NCI-H510A treated with DMSO at 0.1 percent for 48 hours (cell line): ENCODE results near the gene SRP68.
"Not testable (repeated sequence)": the region's sequence is repeated elsewhere in the genome, so short reads cannot be mapped to it uniquely, and the experiment has no call there.

Experiments used
- DNase-seq: peaks from one replicate; lab custom pipeline; 2025; lab: John Stamatoyannopoulos, UW

Gene SRP68

DNA sequence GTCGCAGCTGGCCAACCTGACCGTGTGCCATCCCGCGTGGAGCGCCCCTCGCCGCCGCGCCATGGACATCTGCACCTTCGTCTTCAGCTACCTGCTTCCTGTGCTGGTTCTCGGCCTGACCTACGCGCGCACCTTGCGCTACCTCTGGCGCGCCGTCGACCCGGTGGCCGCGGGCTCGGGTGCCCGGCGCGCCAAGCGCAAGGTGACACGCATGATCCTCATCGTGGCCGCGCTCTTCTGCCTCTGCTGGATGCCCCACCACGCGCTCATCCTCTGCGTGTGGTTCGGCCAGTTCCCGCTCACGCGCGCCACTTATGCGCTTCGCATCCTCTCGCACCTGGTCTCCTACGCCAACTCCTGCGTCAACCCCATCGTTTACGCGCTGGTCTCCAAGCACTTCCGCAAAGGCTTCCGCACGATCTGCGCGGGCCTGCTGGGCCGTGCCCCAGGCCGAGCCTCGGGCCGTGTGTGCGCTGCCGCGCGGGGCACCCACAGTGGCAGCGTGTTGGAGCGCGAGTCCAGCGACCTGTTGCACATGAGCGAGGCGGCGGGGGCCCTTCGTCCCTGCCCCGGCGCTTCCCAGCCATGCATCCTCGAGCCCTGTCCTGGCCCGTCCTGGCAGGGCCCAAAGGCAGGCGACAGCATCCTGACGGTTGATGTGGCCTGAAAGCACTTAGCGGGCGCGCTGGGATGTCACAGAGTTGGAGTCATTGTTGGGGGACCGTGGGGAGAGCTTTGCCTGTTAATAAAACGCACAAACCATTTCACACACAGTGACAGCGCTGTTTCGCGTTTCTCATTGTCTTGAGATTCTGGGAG is 4.7 kb upstream of the SRP68 start:
- no peak for DNase-seq

DNA sequence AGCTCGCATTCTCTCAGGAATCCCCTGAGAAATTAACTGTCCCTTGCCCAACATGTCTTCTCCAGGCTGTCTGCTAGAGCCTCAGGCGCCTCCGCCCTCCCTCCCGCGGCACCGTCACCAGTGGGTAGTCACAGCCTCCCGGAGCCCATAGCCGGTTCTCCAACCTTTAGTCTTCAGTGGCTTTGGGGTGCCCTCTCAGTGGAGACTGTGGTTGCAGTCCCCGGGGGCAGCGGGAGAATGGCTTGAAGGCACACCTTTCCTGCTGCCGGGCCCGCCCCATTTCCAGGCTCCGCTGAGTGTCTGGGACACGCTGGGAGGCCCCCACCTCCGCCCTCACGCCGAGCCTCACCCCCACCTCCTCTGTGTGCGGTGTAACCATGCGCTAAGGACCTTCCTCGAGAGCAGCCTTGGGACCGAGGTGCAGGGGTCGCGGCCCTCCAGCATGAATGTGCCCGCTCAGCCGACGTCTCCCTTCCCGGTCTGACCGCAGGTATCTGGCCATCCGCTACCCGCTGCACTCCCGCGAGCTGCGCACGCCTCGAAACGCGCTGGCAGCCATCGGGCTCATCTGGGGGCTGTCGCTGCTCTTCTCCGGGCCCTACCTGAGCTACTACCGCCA is 3.9 kb upstream of the SRP68 start:
- DNase-seq = no peak

- no peak for DNase-seq
Observed at GRCh38 chr17:76075364-76076145, 3.2 kb upstream of the SRP68 start.

DNA sequence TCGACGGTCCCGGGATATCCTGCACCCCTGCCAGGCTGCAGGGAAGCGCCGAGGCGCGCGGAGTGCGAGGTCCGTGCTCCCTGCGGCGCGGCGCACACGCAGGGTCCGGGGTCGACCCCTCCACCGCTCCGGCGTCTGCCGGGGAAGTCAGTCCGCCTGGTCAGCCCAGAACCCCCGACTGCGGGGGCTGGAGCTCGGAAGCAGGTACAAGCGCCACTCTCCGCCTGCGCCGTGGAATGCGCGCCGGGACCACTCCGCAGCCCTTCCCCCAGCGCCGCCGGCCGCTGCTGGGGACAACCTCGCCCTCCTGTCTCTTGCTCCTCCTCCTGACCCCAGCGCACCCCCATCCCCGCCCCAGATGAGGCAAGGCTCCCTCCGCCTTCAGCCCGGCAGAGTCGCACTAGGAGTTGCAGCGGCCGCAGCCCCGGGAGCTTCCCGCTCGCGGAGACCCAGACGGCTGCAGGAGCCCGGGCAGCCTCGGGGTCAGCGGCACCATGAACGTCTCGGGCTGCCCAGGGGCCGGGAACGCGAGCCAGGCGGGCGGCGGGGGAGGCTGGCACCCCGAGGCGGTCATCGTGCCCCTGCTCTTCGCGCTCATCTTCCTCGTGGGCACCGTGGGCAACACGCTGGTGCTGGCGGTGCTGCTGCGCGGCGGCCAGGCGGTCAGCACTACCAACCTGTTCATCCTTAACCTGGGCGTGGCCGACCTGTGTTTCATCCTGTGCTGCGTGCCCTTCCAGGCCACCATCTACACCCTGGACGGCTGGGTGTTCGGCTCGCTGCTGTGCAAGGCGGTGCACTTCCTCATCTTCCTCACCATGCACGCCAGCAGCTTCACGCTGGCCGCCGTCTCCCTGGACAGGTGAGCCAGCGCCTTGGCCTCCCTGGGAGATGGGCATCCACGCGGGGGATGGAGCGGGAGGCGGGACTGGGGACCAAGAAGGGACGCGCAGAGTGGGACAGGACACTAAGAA is 2.4 kb upstream of the SRP68 start, which contains the start of gene GALR2:
Gene GALR2, plus strand, starts transcription at position 392 of the 974 bp plus-strand sequence. Its CDS starts 103 bp downstream, at position 495.
- no peak for DNase-seq

- no peak for DNase-seq
Observed at GRCh38 chr17:76071531-76072147, 678 bp downstream of the SRP68 start.

DNA sequence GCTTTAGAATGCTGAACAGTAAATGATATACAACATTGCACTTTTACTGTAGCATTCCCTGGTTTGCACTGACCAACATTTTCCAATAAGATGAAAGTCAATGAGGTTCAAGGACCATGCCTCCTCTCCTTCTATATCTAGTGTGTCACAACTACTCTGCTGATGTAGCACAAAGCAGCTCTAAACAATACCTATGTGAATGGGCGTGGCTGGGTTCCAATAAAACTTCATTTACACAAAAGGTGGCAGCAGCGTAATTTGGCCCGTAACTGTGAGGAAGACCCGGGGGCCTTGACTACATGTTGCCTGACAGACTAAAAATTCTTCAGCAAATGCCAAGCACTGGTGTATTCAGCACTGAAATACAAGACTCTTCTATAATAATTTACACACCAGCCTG is 6.5 kb downstream of the SRP68 start:
- DNase-seq = no peak

DNA sequence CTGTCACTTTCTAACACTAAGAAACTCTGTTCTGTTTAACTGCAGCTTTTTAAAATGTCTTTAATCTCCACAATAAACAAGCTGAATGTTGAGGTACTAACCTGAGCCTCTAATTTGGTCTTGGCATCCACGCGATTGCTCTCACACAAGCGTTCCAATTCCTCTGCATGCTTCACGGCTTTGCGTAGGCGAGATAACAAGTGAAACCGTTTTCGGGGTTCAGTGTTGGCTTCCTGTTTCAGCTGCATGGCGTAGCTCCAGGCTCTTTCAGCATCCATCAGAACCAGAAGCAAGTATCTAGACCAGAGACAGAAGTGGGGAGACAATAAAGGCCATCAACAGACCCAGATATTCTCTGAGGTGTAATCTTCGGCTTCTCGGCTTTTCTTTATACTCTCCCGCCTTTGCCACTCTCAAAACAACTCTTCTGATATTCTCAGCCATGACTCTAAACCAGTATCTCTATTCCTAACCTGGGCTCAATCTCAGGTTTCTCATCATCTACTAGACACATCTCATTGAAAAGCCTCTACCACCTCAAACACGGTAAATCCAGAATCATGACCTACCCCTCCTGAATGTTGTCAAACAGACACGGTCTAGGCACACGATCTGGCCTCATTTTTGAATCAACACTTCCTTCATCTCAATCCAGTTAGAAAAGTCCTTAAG is 8.3 kb downstream of the SRP68 start:
- no peak for DNase-seq

DNA sequence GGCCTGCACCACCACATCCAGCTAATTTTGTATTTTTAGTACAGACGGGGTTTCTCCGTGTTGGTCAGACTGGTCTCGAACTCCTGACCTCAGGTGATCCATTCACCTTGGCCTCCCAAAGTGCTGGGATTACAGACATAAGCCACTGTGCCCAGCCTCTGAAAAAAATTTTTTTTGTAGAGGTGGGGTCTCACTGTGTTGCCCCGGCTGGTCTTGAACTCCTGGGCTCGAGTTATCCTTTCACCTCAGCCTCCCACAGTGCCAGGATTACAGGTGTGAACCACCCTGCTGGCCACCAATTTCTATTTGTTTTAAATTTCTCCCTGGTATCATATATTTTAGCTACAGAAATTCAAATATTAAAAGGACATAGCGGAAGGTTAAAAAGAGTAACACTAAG is 14.1 kb downstream of the SRP68 start:
- DNase-seq = not testable (repeated sequence)

GRCh38 chr17:76056882-76057281 is 15.4 kb downstream of the SRP68 start:
- no peak for DNase-seq

DNA sequence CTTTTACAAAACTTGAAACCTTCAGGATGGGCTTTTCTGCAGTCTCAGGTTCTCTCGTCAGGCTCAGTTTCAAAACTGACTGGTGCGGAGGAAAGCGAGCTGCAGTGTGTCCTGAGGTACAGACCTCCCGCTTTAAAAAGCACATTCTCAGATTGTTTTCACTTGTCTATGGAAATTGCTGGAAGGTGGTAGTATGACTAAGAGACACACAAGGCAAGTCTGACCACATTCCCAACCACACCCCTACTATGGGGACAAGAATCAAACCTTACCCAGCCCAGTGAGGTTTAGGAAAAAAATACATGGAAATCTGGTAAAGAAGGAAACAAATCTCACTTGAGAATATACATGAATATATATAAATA is 18.2 kb downstream of the SRP68 start:
- no peak for DNase-seq

- no peak for DNase-seq
Observed at GRCh38 chr17:76053246-76054111, 18.8 kb downstream of the SRP68 start.

GRCh38 chr17:76051561-76051960 is 20.8 kb downstream of the SRP68 start:
- DNase-seq = no peak

DNA sequence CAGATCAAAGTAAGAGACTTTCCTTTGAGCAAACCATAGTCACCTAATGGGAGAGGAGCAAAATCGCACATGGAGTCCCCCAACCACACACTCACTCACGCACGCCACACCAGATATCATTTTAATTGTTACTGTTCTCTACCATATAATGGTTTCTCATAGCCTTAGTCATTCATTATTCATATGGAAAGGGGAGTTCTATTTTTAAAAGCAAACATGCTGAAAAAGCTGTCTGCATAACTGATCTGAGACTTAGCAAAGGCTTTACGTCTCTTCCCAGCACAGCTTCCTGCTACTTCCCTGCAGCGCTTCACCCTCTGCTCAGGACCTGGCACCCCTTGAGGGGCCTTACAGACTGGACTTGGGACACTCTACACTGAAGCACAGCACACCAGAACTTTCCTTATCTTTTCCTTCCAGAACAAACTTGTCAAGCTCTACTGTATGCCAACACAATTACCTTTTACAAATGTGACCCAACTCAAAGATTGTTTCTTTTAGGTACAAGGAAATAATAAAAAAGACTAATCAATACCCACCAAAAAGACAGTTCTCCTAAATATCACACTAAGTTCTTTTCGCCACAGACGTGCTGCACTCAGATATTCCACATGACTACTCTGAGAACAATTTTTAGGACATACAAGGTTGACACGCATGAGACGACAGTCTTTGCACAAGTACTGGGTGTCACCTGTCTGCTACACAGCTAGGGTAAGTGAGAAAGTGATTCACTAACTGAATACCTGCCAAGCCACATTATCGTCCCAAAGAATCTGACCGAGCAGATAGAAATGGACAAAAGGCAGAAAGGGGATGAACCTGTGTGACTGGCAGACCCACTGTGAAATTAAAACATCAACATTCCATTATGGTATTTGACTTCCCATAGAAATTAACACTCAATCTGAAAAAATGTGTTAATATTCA is 21.5 kb downstream of the SRP68 start:
- DNase-seq = no peak

- no peak for DNase-seq
Observed at GRCh38 chr17:76049836-76050537, 22.3 kb downstream of the SRP68 start.

- no peak for DNase-seq
Observed at GRCh38 chr17:76049239-76049638, 23.1 kb downstream of the SRP68 start.

DNA sequence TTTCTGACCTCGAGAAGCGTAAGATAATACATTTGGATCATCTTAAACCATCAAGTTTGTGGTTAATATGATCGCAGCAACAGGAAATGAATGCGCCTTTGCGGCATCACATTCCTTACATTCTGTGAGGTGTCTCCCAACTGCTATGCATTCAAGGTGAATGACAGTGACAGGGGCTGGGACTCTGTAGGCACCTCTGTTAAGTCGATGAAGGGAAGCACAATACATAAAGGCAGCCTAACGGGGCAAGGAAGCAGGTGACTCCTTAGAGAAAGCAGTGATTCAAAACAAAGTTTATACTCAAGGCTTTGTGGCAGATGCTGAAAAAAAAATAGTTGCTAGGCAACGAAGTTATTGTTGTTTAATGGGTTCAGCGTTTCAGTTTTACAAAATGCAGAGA is 23.6 kb downstream of the SRP68 start:
- no peak for DNase-seq

GRCh38 chr17:76048025-76048605 is 24.2 kb downstream of the SRP68 start:
- DNase-seq = no peak

GRCh38 chr17:76046064-76046463 is 26.3 kb downstream of the SRP68 start:
- no peak for DNase-seq
